Activated T-helper 17 cell treated with anti-CD3 and anti-CD28 coated beads, Interleukin-2, amount 50 U/mL, for 72 hours (primary cell): ENCODE measurements around the gene EID2. TPM values are rescaled to one million over a fixed set of nuclear protein-coding genes. Genes with fewer than 3 reads are reported as not detected.

Experiments
- ATAC-seq: fragments of 150-1000 bp; cut with Tn5 transposase; replicated peaks from 2 replicates; pipeline ENCODE4 v1.10.0; 2021; ENCODE audit warnings: mild to moderate bottlenecking, moderate library complexity
- H3K27ac Mint-ChIP-seq: one replicate; pipeline ENCODE4 v1.8.0; 2022; ENCODE audit warnings: mixed read lengths
- H3K27me3 Mint-ChIP-seq: one replicate; pipeline ENCODE4 v1.8.0; 2022; ENCODE audit warnings: mixed read lengths
- H3K36me3 Mint-ChIP-seq: one replicate; pipeline ENCODE4 v1.8.0; 2022; ENCODE audit warnings: low read depth, mild to moderate bottlenecking, mixed read lengths
- H3K4me1 Mint-ChIP-seq: one replicate; pipeline ENCODE4 v1.8.0; 2022; ENCODE audit warnings: mixed read lengths
- H3K4me3 Mint-ChIP-seq: one replicate; pipeline ENCODE4 v1.8.0; 2022; ENCODE audit warnings: mild to moderate bottlenecking, mixed read lengths
- H3K9me3 Mint-ChIP-seq: one replicate; pipeline ENCODE4 v1.8.0; 2022; ENCODE audit warnings: mixed read lengths
- total RNA-seq, 2 donors: library from RNA; stranded (reverse); gene quantifications; one replicate each; pipeline ENCODE4 v1.2.3, GENCODE V29; 2022

The EID2 gene
- 10 to 100 TPM in 1 of 2 donors, 1 to 10 TPM in 1; 9.4 to 13.4 TPM for total RNA-seq

- H3K9me3 Mint-ChIP-seq, result no peaks in the 10 kb centered on the region
- H3K4me3 Mint-ChIP-seq, result peak within 1 kb of the TSS; percentile 85
- peak; percentile 87 for ATAC-seq
- H3K4me1 Mint-ChIP-seq, result peaks cover 27% of the 10 kb centered on the region
- H3K27me3 Mint-ChIP-seq, result no peaks in the 10 kb centered on the region
- H3K27ac Mint-ChIP-seq, result peak within 1 kb of the TSS; percentile 97
- peaks cover 30% of the 10 kb centered on the region for H3K36me3 Mint-ChIP-seq
Observed at GRCh38 chr19:39539518-39540332, at the start of gene EID2. EID2 (minus strand) TSS chr19:39540161; CDS start chr19:39540079, 82 bp downstream.

GRCh38 chr19:39588066-39588465 lies 48.1 kb upstream of the EID2 start:
- no peak for ATAC-seq
- Mint-ChIP-seq H3K4me3 (no peak overlapping the region), H3K27ac (no peak overlapping the region), H3K36me3 (no peaks in the 10 kb centered on the region), H3K9me3 (no peaks in the 10 kb centered on the region), H3K4me1 (no peaks in the 10 kb centered on the region), H3K27me3 (peaks cover 44% of the 10 kb centered on the region)

- no peak for ATAC-seq
- H3K27ac Mint-ChIP-seq, result no peak overlapping the region
- no peaks in the 10 kb centered on the region for H3K36me3 Mint-ChIP-seq
- no peak overlapping the region for H3K4me3 Mint-ChIP-seq
- peaks cover 44% of the 10 kb centered on the region for H3K27me3 Mint-ChIP-seq
- H3K9me3 Mint-ChIP-seq, result no peaks in the 10 kb centered on the region
- no peaks in the 10 kb centered on the region for H3K4me1 Mint-ChIP-seq
Observed at GRCh38 chr19:39587496-39587895, 47.5 kb upstream of the EID2 start.

DNA sequence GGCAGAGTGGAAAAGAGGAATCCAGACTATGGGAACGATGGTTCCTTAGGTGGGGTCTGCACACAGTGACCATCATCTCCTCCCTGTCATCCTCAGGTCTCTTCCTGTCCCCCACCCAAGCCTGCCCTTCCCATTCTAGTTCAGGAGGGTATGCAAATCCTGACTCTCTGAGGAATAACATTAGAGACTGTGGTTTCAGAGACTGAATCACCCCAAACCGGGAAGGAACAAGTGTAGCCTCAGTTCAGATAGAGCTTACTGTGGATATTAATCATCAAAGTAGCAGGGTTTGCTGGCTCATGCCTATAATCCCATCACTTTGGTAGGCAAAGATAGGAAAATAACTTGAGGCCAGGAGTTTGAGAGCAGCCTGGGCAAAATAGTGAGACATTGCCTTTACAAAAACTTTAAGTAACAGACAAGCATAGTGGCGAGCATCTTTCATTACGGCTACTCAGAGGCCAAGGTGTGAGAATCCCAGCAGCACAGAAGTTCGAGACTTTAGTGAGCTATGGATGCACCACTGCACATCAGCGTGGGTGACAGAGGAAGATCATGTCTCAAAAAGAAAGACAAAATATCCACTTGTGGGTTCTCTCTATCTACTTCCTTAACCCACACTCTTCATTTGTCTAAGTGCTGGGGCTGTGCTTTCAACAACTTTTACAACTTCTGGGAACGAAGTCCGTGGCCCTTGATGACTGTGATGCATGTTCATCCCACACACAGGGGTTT lies 43.1 kb upstream of the EID2 start:
- Mint-ChIP-seq H3K4me1 (no peaks in the 10 kb centered on the region), H3K9me3 (peaks cover 6% of the 10 kb centered on the region), H3K4me3 (no peak overlapping the region), H3K27me3 (peaks cover 42% of the 10 kb centered on the region), H3K36me3 (no peaks in the 10 kb centered on the region), H3K27ac (no peak overlapping the region)
- ATAC-seq, result peak; percentile 76

GRCh38 chr19:39582442-39582841 lies 42.5 kb upstream of the EID2 start:
- peaks cover 6% of the 10 kb centered on the region for H3K9me3 Mint-ChIP-seq
- ATAC-seq, result peak; percentile 93
- no peaks in the 10 kb centered on the region for H3K4me1 Mint-ChIP-seq
- H3K27me3 Mint-ChIP-seq, result peaks cover 42% of the 10 kb centered on the region
- H3K27ac Mint-ChIP-seq, result no peak overlapping the region
- no peak overlapping the region for H3K4me3 Mint-ChIP-seq
- H3K36me3 Mint-ChIP-seq, result no peaks in the 10 kb centered on the region

DNA sequence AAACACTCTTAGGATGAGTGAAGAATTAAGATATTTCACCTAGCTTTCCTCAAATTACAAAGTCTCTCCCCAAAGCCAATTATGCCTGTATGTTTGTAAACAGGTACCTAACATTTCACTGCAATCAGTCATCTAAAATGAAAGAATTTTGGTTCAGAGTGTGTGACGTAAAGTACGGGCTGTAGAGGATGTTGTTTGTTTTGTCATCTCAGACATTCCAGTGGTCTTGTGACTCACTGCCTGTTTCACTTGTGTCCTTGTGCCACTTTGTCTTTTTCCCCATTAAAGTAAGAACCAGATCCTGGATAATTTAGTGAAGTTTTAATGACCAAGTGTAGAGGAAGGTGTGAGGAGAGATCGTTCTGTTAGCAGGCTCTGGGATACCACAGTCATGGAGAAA lies 28.6 kb upstream of the EID2 start:
- peak; percentile 63 for ATAC-seq
- no peaks in the 10 kb centered on the region for H3K36me3 Mint-ChIP-seq
- H3K27ac Mint-ChIP-seq, result no peak overlapping the region
- peaks cover 22% of the 10 kb centered on the region for H3K27me3 Mint-ChIP-seq
- no peak overlapping the region for H3K4me3 Mint-ChIP-seq
- H3K9me3 Mint-ChIP-seq, result no peaks in the 10 kb centered on the region
- no peaks in the 10 kb centered on the region for H3K4me1 Mint-ChIP-seq

- H3K27ac Mint-ChIP-seq, result no peak overlapping the region
- no peaks in the 10 kb centered on the region for H3K4me1 Mint-ChIP-seq
- H3K4me3 Mint-ChIP-seq, result no peak overlapping the region
- H3K9me3 Mint-ChIP-seq, result no peaks in the 10 kb centered on the region
- no peaks in the 10 kb centered on the region for H3K36me3 Mint-ChIP-seq
- ATAC-seq, result no peak
- H3K27me3 Mint-ChIP-seq, result peaks cover 14% of the 10 kb centered on the region
Observed at GRCh38 chr19:39566064-39566463, 26.1 kb upstream of the EID2 start.

GRCh38 chr19:39563408-39563807 lies 23.4 kb upstream of the EID2 start:
- H3K36me3 Mint-ChIP-seq, result no peaks in the 10 kb centered on the region
- H3K27me3 Mint-ChIP-seq, result no peaks in the 10 kb centered on the region
- no peaks in the 10 kb centered on the region for H3K9me3 Mint-ChIP-seq
- H3K4me1 Mint-ChIP-seq, result peaks cover 7% of the 10 kb centered on the region
- no peak overlapping the region for H3K4me3 Mint-ChIP-seq
- no peak for ATAC-seq
- no peak overlapping the region for H3K27ac Mint-ChIP-seq

- H3K27ac Mint-ChIP-seq, result peak overlapping the region; percentile 75
- peak overlapping the region; percentile 80 for H3K4me3 Mint-ChIP-seq
- peak; percentile 89 for ATAC-seq
- H3K36me3 Mint-ChIP-seq, result no peaks in the 10 kb centered on the region
- no peaks in the 10 kb centered on the region for H3K27me3 Mint-ChIP-seq
- no peaks in the 10 kb centered on the region for H3K9me3 Mint-ChIP-seq
- peaks cover 15% of the 10 kb centered on the region for H3K4me1 Mint-ChIP-seq
Observed at GRCh38 chr19:39558624-39559117, 18.7 kb upstream of the EID2 start.

DNA sequence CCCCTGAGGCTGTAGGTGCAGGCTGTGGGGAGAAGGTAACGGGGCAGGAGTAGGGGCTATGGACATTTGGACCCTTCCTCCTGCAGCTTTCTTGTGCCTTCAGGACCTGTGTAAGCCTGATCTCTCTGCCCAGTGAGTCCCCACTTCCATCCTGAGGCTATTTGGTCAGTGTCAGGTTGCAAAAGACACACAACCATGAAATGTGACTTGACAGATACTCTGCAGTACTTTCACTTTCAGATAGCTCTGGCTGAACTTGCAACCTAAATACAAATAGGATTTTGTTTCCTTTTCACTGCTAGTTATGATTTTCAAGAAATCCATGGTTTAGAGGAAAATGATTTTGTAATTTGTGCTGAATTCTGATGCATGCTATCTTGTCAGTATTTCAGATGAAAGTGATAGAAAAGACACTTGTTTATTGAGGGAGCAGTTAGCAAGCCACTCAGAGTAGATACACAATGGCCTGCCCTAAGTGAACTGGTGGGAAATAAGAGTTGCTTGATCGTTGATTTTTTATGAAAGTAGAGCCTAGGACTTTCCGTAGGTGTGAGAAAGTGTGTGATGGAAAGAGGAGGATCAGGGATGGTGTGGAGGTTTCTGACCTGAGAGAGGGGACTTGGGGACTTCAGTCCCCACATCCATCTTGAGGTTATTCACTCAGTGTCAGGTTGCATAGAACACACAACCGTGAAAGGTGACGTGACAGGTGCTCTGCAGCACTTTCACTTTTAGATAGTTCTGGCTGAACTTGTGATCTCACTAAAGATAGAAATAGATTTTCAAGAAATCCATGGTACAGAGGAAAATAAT lies 18.1 kb upstream of the EID2 start:
- H3K9me3 Mint-ChIP-seq, result no peaks in the 10 kb centered on the region
- H3K4me1 Mint-ChIP-seq, result peaks cover 18% of the 10 kb centered on the region
- ATAC-seq, result peak; percentile 79
- H3K4me3 Mint-ChIP-seq, result peak overlapping the region; percentile 80
- peaks cover 3% of the 10 kb centered on the region for H3K27me3 Mint-ChIP-seq
- no peaks in the 10 kb centered on the region for H3K36me3 Mint-ChIP-seq
- peak overlapping the region; percentile 75 for H3K27ac Mint-ChIP-seq

GRCh38 chr19:39555883-39556282 lies 15.9 kb upstream of the EID2 start:
- no peak for ATAC-seq
- no peak overlapping the region for H3K4me3 Mint-ChIP-seq
- peaks cover 3% of the 10 kb centered on the region for H3K27me3 Mint-ChIP-seq
- peaks cover 18% of the 10 kb centered on the region for H3K4me1 Mint-ChIP-seq
- H3K9me3 Mint-ChIP-seq, result no peaks in the 10 kb centered on the region
- H3K27ac Mint-ChIP-seq, result no peak overlapping the region
- H3K36me3 Mint-ChIP-seq, result no peaks in the 10 kb centered on the region

DNA sequence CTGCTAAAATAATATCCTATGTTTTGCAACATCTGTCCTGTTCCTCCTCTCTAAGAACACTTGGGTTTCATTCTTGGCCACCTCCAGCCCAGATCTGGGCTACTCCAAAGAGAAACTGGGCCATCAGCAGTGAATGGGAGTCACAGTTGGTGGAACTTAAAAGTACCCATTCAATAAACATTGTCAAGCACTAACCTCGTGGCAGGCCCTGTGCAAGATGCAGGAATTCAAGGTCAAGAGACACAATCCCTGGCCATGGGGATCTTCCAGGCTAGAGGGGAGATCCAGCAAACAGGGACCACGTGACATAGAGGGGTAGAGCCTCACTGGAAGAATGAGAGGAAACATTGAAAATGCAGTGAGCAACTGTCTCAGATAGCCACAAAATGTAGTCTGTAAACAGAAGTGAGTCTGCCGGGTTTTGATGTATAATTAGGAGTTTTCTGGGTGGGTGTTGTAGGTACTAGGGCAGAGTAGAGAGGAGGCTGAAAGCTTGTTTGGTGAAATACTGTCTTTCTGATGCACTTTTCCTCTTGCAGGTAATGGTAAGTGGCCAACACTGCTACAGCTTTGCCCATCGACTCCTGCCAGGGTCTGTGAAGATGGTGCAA lies 14.8 kb upstream of the EID2 start:
- Mint-ChIP-seq H3K27me3 (peaks cover 3% of the 10 kb centered on the region), H3K4me3 (no peak overlapping the region), H3K9me3 (no peaks in the 10 kb centered on the region), H3K27ac (no peak overlapping the region), H3K4me1 (peaks cover 18% of the 10 kb centered on the region), H3K36me3 (no peaks in the 10 kb centered on the region)
- ATAC-seq, result no peak

- ATAC-seq, result no peak
- Mint-ChIP-seq H3K27ac (no peak overlapping the region), H3K27me3 (peaks cover 3% of the 10 kb centered on the region), H3K4me1 (peaks cover 9% of the 10 kb centered on the region), H3K36me3 (no peaks in the 10 kb centered on the region), H3K4me3 (no peak overlapping the region), H3K9me3 (no peaks in the 10 kb centered on the region)
Observed at GRCh38 chr19:39553082-39553652, 13.2 kb upstream of the EID2 start.

DNA sequence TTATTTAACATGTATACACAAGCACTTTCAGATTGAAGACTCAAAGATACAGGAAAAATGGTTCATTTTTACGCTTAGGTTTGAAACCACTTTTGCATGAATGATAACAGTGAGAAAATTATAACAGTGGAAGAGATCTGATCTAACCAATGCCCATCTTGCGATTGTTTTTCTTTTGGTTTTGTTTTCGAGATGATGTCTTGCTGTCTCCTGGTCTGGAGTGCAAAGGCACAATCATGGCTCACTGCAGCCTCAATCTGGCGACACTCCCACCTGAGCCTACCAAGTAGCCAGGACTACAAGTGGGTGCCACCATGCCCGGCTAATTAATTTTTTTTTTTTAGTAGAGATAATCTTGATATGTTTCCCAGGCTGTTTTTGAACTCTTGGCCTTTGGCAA lies 10.2 kb upstream of the EID2 start:
- peaks cover 17% of the 10 kb centered on the region for H3K4me1 Mint-ChIP-seq
- H3K4me3 Mint-ChIP-seq, result no peak overlapping the region
- H3K9me3 Mint-ChIP-seq, result no peaks in the 10 kb centered on the region
- no peak for ATAC-seq
- H3K27ac Mint-ChIP-seq, result no peak overlapping the region
- H3K36me3 Mint-ChIP-seq, result no peaks in the 10 kb centered on the region
- H3K27me3 Mint-ChIP-seq, result peaks cover 3% of the 10 kb centered on the region
